GM12872 (cell line): Measurements from ENCODE around the gene NDUFC2.

Experiments
- TF ChIP-seq, protein P1 (sequence below): IDR thresholded peaks from 3 replicates; pipeline ENCODE4 v1.5.1; 2011; ENCODE audit warnings: low read depth, mild to moderate bottlenecking, low read length, moderate library complexity; ENCODE audit not compliant: insufficient read depth

The NDUFC2 gene

DNA sequence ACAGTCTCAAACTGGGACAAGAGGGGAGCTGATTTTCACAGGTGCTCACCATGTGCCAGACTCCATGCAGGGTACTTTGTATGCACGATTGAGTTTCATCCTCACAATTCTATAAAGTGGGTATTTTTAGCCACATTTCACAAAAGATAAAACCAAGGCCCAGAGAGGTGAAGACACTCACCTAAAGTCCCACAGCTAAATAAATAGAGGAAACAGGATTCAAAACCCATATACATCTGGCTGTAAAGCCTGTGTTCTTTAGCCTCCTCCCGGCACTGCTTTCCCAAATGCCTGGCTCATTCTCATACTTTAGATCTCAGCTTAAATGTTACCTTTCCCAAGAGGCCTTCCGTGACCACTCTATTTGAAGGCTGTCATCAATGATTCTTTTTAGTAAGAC, 43.3 kb downstream of the NDUFC2 start:
- TF ChIP-seq, protein P1, sequence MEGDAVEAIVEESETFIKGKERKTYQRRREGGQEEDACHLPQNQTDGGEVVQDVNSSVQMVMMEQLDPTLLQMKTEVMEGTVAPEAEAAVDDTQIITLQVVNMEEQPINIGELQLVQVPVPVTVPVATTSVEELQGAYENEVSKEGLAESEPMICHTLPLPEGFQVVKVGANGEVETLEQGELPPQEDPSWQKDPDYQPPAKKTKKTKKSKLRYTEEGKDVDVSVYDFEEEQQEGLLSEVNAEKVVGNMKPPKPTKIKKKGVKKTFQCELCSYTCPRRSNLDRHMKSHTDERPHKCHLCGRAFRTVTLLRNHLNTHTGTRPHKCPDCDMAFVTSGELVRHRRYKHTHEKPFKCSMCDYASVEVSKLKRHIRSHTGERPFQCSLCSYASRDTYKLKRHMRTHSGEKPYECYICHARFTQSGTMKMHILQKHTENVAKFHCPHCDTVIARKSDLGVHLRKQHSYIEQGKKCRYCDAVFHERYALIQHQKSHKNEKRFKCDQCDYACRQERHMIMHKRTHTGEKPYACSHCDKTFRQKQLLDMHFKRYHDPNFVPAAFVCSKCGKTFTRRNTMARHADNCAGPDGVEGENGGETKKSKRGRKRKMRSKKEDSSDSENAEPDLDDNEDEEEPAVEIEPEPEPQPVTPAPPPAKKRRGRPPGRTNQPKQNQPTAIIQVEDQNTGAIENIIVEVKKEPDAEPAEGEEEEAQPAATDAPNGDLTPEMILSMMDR, result no peak

DNA sequence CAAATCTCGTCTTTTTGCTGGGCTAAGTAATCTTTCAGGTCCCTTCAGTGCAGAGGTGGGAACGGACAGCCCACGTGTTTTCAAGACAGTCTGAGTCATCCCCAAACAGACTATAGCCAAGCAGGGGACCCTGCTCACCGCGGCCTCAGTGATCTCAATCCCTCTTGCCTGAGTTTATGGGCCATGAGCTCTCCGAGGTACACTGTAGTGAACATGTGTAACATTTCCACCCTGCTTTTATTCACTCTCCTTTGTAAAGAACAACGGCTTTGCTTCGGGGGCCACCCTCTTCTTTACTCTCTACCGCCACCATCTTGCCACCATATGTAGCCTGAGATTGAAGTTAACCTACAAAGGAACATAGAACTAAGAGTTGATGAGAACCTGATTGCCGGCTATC, 45.0 kb downstream of the NDUFC2 start:
- TF ChIP-seq, protein P1, result no peak

DNA sequence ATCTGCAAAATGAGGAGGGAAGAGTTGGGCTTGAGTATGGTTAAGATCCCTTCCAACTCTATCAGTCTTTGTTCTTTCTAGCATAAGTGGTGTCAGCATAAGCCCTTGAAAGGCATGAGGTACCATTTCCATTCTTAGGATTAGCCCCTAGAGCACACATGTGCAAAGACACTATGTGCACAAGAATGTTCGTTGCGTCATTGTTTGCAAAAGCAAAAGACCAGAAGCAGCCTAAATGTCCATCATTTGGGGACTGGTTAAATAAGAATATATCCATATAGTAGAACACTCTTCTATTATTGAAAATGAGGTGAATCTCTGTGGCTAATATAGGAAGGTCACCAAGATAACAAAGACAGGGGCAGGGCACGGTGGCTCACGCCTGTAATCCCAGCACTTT, 46.6 kb downstream of the NDUFC2 start:
- TF ChIP-seq, protein P1, result no peak

DNA sequence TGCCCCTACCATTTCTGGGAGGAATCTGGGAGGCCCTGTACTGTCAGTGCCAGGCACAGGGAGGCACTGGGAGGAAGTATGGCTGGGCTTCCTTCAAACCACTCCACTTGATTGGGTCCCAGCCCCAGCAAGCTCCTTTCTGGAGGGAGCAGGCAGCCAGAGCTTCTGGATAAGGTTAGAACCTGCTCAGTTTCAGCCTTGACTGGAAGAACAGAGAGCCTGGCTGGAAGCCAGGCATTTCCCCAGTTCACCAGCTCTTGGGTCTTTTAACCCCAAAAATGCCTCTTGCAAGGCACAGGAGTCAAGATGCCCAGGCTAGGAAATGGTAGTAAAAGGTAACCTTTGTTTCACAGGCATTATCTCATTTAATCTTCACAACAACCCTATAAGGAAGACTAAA, 47.6 kb downstream of the NDUFC2 start:
- TF ChIP-seq, protein P1, result no peak

DNA sequence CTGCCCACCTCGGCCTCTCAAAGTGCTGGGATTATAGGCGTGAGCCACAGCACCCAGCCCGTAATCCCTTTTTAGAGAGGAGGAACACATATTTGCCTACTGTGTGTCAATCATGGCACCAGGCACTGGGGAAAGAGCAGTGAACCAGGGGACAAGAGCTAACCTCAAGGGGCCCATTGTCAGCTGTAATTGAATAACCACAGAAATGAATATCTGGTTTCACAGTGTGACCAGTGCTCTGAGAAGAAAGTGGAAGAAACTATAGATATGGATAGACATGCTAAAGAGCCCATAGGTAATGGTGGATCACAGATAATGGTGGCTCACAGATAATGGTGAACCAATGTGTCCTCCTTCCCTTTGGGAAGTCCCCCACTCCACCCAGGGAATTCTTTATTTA, 48.0 kb downstream of the NDUFC2 start:
- TF ChIP-seq, protein P1, result no peak

DNA sequence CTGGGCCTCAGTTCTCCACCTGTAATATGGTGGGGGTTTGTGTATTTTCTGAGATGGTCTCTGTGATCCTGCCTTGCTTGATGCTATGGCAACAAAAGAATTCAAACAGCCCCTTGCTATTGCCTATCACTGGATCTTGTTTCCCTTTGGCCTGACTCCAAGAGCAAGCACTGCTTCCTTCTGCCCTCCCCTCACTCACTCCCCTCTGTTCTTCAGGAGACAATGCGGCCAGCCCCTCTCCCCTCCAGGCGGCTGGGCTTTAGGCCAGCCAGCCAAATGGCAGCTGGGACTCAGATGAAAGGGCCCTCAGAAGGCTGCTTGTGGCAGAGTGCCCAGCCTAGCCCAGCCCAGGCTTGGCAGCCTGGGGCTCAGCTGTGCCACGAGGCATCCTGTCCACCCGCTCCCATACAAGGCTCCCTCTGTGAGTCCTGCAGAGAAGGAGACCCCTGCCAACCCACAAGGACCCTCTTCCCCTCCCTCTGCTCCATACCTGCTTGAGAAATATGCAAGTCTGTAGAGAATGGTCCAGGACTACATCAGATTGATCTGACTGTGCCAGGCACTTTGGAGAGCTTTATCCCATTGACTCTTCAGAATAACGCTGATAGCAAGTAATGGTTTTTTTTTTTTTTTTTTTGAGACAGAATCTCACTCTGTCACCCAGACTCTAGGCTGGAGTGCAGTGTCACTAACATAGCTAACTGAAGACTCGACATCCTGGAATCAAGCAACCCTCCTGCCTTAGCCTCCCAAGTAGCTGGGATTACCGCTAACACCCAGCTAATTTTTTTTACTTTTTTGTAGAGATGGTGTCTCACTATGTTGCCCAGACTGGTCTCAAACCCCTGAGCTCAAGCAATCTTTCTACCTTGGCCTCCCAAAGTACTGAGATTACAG, 49.0 kb downstream of the NDUFC2 start:
- TF ChIP-seq, protein P1, result no peak

DNA sequence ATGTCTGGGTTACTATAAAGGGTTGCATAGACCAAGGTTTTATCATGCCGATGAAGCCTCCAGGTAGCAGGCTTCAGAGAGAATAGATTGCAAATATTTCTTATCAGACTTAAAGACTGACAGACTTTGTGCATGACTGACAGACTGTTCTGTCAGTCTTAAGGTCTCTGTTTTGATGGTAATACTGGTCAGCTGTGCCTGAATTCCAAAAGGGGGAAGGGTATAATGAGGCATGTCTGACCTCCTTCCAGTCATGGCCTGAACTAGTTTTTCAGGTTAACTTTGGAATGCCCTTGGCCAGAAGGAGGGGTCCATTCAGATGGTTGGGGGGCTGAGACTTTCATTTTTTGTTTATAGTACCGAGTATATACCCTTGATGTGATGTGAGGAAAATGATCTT, 51.9 kb downstream of the NDUFC2 start:
- TF ChIP-seq, protein P1, result no peak
